Stomach (tissue), 9 donors: ENCODE measurements around the gene EPN2. TPM values are rescaled to one million over a fixed set of nuclear protein-coding genes. Genes with fewer than 3 reads are reported as not detected.

Experiments
- DNase-seq, 2 donors: peaks; one replicate each; pipeline versions ENCODE4 v3.0.0 to v3.0.0-alpha.2; 2013 to 2019
- H3K27ac ChIP-seq, 5 donors: fragments of 200-600 bp in 4 of 5; sonication (generic) in 4 of 5; one replicate each; pipeline ENCODE4 v1.5.1; 2013 to 2019; ENCODE audit warnings: mild to moderate bottlenecking in 1 of 5, moderate library complexity in 1 of 5
- H3K27me3 ChIP-seq, 3 donors: fragments of 200-600 bp; sonication (generic); one replicate each; pipeline ENCODE4 v1.5.1; 2017 to 2019; ENCODE audit warnings: mixed run types in 1 of 3
- H3K36me3 ChIP-seq, 4 donors: fragments of 200-600 bp; sonication (generic); 1 replicate in 3 of 4; 2 replicates in 1 of 4; pipeline ENCODE4 v1.5.1; 2016 to 2019
- H3K4me1 ChIP-seq, 4 donors: fragments of 200-600 bp; sonication (generic); one replicate each; pipeline ENCODE4 v1.5.1; 2016 to 2019
- H3K4me3 ChIP-seq, 4 donors: fragments of 200-600 bp; sonication (generic) in 3 of 4; one replicate each; pipeline ENCODE4 v1.5.1; 2016 to 2019; ENCODE audit warnings: mild to moderate bottlenecking in 1 of 4
- H3K9me3 ChIP-seq, 4 donors: fragments of 200-600 bp; sonication (generic); one replicate each; pipeline ENCODE4 v1.5.1; 2016 to 2019
- EP300 ChIP-seq: sonication (generic); formaldehyde crosslinking; IDR thresholded peaks from one replicate; pipeline ENCODE4 v1.6.1; 2017; ENCODE audit warnings: antibody characterized with exemption
- POLR2A ChIP-seq, 4 donors: fragments of 450-650 bp; IDR thresholded peaks; one replicate each; pipeline ENCODE4 v1.6.1; 2016; ENCODE audit warnings: antibody characterized with exemption in 4 of 4, control low read depth in 2 of 4, mild to moderate bottlenecking in 1 of 4, moderate library complexity in 1 of 4
- POLR2AphosphoS5 ChIP-seq, 3 donors: sonication (generic); formaldehyde crosslinking; IDR thresholded peaks; one replicate each; pipeline ENCODE4 v1.6.1; 2016; ENCODE audit warnings: antibody characterized with exemption in 3 of 3
- WGBS, 5 donors: extraction: QIAGEN DNeasy Blood & Tissue Kit in 3 of 5; methylation state at CpG; one replicate each; pipeline versions ENCODE4 v1.1.5 to v1.1.7; 2013 to 2018; 5-methylcytosine and 5-hydroxymethylcytosine counted together
- intact Hi-C: fragments of 100-400 bp; cut with DNase I; formaldehyde crosslinking; loops from one replicate; pipeline ENCODE4 v1.15.1; 2023; ENCODE audit warnings: low total_unique reads
- polyA plus RNA-seq, 3 donors: library from polyadenylated mRNA; stranded (reverse); fragments of 200-250 nt; gene quantifications; one replicate each; pipeline ENCODE4 v1.2.3, GENCODE V29; 2013
- total RNA-seq, 5 donors: library from RNA; depleted of rRNA; stranded (reverse); fragments of >200 nt; gene quantifications; one replicate each; pipeline versions ENCODE4 v1.1.0 to v1.2.3, GENCODE V29; 2014 to 2016
- TF ChIP-seq, protein P1 (sequence below), 7 experiments: fragments of 450-650 bp in 4 of 7; fragments of 200-600 bp in 3 of 7; sonication (generic) in 3 of 7; IDR thresholded peaks; one replicate each; pipeline ENCODE4 v1.5.1; 2016 to 2019; ENCODE audit warnings: antibody characterized with exemption in 7 of 7, control low read depth in 2 of 7, mild to moderate bottlenecking in 1 of 7
- donor health status: healthy with polysubstance abuse.
- donor health status: Bipolar disorder and iron deficiency.
- donor health status: healthy.

The EPN2 gene
- total and polyA plus RNA-seq, 8 donors: 10.7 to 71.9 (median 25.7) TPM

DNA sequence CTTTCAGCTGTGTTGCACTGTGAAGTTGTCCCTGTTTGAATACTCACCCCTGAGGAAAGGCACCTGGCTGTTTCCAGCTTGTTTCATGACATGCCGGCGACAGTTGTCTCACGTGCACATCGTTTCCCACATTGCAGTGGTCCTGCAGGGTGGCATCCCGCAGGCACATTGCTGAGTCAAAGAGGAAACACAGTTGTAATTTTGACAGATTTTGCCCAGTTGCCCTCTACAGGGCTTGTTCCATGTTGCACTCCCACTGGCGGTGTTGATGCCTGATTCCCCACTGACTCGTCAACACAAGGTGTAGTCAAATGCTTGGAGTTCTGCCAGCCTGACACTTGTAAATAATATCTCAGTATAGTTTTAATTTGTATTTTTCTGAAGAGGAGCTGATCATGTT is 23.8 kb downstream of the EPN2 start:
- Histone ChIP-seq H3K27me3 (no peaks in the 10 kb centered on the region), H3K27ac (no peak overlapping the region), H3K4me3 (no peak overlapping the region), H3K36me3 (no peaks in the 10 kb centered on the region), H3K9me3 (no peaks in the 10 kb centered on the region), H3K4me1 (peaks cover 37 to 75% (median 56%) of the 10 kb centered on the region in 4 donors)
- TF ChIP-seq POLR2AphosphoS5 (IDR thresholded peaks at IDR 0.05): no peak
- TF ChIP-seq POLR2A (IDR thresholded peaks at IDR 0.05): no peak
- TF ChIP-seq, protein P1, sequence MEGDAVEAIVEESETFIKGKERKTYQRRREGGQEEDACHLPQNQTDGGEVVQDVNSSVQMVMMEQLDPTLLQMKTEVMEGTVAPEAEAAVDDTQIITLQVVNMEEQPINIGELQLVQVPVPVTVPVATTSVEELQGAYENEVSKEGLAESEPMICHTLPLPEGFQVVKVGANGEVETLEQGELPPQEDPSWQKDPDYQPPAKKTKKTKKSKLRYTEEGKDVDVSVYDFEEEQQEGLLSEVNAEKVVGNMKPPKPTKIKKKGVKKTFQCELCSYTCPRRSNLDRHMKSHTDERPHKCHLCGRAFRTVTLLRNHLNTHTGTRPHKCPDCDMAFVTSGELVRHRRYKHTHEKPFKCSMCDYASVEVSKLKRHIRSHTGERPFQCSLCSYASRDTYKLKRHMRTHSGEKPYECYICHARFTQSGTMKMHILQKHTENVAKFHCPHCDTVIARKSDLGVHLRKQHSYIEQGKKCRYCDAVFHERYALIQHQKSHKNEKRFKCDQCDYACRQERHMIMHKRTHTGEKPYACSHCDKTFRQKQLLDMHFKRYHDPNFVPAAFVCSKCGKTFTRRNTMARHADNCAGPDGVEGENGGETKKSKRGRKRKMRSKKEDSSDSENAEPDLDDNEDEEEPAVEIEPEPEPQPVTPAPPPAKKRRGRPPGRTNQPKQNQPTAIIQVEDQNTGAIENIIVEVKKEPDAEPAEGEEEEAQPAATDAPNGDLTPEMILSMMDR (IDR thresholded peaks at IDR 0.05): no peak
- TF ChIP-seq EP300: no peak
- WGBS, 5 donors: 75 to 80% (median 79%) methylated on average over 7 of the region's 7 CpGs
- no peak for DNase-seq
- intact Hi-C loops: no loop called here

DNA sequence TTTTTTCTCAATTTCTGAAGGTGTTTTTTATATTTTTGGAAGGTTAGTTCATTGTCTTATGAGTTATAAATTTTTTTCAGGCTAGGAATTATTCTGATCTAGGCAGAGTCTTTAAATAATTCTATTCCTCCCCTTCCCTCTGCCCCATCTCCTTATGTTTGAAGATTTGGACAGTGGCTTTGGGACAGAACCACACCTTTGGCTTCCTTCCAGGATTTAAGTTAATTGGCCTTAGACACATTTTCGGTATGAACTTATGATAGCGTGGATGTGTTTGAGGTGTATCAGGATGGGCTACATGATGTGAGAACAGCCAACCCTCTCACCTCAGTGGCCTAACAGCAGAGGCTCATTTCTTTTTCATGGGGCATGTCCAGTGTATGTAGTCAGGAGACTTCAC is 24.3 kb downstream of the EPN2 start:
- H3K36me3 ChIP-seq: no peaks in the 10 kb centered on the region
- TF ChIP-seq POLR2AphosphoS5 (IDR thresholded peaks at IDR 0.05): no peak
- TF ChIP-seq POLR2A (IDR thresholded peaks at IDR 0.05): no peak
- TF ChIP-seq EP300: no peak
- TF ChIP-seq, protein P1 (IDR thresholded peaks at IDR 0.05): no peak
- intact Hi-C loops: no loop called here
- H3K27ac ChIP-seq: peak overlapping the region in 2 of 5 donors; percentile 3 to 83
- no peak for DNase-seq
- no peaks in the 10 kb centered on the region for H3K27me3 ChIP-seq
- H3K9me3 ChIP-seq: no peaks in the 10 kb centered on the region
- H3K4me3 ChIP-seq: no peak overlapping the region
- 57 to 71% (median 67%) methylated on average over 2 of the region's 2 CpGs for WGBS, 5 donors
- peaks cover 37 to 73% (median 54%) of the 10 kb centered on the region in 4 donors for H3K4me1 ChIP-seq

DNA sequence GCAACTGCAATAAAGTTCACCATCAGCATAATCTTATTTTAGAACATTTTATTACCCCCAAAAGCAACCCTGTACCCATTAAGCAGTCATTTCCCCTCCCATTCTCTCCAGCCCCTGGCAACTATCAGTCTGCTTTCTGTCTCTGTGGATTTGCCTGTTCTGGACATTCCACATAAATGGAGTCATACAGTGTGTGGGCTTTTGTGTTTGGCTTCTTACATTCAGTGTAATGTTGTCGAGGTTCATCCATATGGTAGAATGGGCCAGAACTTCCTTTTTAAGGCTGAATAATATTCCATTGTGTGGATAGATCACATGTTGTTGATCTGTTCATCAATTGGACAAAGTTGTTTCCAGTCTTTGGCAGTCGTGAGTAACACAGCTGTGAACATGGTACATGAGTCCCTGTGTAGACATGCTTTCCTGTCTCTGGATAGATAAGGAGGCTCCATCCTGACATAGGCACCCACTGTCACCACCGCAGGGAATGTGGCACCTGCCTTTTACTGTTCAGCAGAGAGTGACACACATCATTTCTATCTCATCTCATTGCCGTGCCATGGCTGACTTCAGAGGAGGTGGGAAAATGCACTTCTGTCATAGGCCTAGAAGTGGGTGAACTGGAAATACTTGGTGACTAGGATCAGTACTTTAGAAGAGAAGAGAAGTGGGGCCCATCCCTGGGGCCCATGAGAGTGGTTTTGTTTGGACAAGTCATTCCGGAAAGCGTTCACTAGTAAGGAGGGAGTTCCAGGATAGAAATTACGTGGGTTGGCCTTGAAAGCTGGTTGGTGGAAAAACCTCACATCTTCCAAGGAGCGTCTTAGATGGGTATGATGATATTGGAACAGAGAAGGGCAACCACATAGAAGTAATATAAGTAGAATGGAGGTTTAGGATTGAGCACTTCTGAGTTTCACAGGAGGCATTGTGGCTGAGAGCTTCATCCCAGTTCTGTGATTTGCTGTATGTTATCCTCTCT is 25.8 kb downstream of the EPN2 start:
- intact Hi-C loops: no loop called here
- no peak for TF ChIP-seq EP300
- Histone ChIP-seq H3K36me3 (no peaks in the 10 kb centered on the region), H3K9me3 (no peaks in the 10 kb centered on the region), H3K4me1 (peaks cover 41 to 74% (median 59%) of the 10 kb centered on the region in 4 donors), H3K27ac (peak overlapping the region; percentile 25 to 83 (median 76)), H3K4me3 (no peak overlapping the region), H3K27me3 (no peaks in the 10 kb centered on the region)
- DNase-seq: no peak
- 69 to 76% (median 73%) methylated on average over 8 of the region's 8 CpGs for WGBS, 5 donors

DNA sequence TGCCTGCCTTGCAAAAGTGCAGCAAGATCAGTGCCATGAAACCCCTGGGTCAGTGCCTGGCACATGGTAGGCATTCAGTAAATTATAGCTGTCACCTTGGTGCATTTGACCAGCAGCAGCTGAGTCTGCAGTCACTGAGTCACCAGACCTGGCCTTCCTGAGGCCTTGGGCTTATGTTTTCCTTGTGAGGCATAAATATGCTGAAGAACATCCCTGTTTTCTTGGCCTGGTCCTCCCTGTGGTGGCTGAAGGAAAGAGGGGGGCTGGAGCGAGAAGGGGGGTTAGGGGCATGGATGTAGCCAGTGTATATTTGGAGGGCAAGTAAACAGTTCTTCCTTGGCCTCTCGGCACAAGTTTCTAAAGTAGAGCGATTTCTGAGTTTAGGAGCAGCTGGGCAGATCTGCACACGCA is 26.5 kb downstream of the EPN2 start:
- TF ChIP-seq EP300 (no peak), POLR2AphosphoS5 (IDR thresholded peaks at IDR 0.05) (peak in 2 of 3 donors; percentile 42 to 71), POLR2A (IDR thresholded peaks at IDR 0.05) (no peak)
- TF ChIP-seq, protein P1 (IDR thresholded peaks at IDR 0.05): no peak
- no peaks in the 10 kb centered on the region for H3K27me3 ChIP-seq
- DNase-seq: no peak
- H3K4me1 ChIP-seq: peaks cover 48 to 81% (median 63%) of the 10 kb centered on the region in 4 donors
- intact Hi-C loops: no loop called here
- peak overlapping the region; percentile 3 to 83 (median 76) for H3K27ac ChIP-seq
- no peaks in the 10 kb centered on the region for H3K9me3 ChIP-seq
- no peak overlapping the region for H3K4me3 ChIP-seq
- WGBS, 5 donors: 34 to 64% (median 57%) methylated on average over 4 of the region's 4 CpGs
- no peaks in the 10 kb centered on the region for H3K36me3 ChIP-seq
